NCI-H748 (cell line): ENCODE results near the gene GPLD1.
"Not testable (repeated sequence)": the region's sequence is repeated elsewhere in the genome, so short reads cannot be mapped to it uniquely, and the experiment has no call there.

ENCODE experiments used
- DNase-seq: peaks from one replicate; lab custom pipeline; 2025; ENCODE audit not compliant: unreplicated experiment; lab: John Stamatoyannopoulos, UW

The GPLD1 gene

DNA sequence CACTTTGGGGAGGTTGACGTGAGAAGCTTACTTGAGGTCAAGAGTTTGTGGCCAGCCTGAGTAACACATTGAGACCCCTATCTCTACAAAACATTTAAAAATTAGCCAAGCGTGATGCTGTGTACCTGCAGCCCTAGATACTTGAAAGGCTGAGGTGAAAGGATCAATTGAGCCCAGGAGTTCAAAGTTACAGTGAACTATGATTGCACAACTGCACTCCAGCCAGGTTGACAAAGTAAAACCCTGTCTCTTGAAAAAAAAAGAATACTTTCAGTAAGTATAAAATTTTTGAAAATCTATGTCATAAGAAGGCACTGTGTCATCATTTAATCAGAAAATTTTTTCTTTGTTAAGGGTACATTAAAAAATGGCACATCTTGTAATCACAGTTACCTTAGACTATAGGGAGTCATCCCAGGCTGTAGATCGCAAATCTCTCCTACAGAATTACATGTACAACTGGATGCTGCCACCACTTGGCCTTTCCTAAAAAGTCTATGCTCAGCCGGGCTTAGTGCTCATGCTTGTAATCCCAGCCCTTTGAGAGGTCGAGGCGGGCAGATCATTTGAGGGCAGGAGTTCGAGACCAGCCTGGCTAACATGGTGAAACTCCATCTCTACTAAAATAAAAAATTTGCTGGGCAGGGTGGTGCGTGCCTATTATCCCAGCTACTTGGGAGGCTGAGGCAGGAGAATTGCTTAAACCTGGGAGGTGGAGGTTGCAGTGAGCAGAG, 103.7 kb downstream of the GPLD1 start:
- DNase-seq: no peak

GRCh38 chr6:24384369-24385130, 104.8 kb downstream of the GPLD1 start:
- DNase-seq: not testable (repeated sequence)

DNA sequence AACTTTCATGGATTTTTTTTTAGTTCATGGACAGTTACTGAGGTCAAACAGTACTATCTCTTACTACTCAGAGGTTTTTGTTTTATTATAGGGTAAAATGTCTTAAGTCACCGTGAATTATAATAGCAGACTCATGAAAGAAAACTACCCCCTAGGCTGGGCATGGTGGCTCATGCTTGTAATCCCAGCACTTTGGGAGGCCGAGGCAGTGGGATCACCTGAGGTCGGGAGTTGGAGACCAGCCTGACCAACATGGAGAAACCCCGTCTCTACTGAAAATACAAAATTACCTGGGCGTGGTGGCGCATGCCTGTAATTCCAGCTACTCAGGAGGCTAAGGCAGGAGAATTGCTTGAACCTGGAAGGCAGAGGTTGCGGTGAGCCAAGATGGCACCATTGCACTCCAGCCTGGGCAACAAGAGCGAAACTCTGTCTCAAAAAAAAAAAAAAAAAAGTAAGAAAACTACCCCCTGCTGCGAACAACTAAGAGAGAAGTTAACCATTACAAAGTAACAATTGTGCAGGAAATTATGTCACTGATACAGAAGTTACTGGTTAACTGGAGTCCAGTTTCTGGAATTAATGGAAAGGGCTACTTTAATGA, 106.4 kb downstream of the GPLD1 start:
- not testable (repeated sequence) for DNase-seq

DNA sequence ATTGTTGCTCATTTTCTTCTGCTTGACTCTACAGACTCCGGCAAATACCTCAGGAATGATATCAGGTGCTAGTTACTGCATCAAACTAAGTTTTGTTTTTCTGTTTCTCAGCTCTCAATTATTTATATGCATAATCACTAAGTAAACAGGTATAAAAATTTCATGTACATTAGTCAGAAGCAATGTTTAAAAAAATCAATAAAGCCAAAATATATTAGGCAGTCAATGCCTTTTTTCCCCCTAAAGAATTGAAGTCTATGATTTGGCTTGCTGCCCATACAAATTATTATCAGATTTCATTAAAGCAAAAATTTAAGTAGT, 107.2 kb downstream of the GPLD1 start:
- DNase-seq: no peak

GRCh38 chr6:24381476-24382219, 107.7 kb downstream of the GPLD1 start:
- DNase-seq: no peak

GRCh38 chr6:24378473-24379097, 110.8 kb downstream of the GPLD1 start:
- no peak for DNase-seq
